Keratinocyte (primary cell): ENCODE results near the gene C1QC. TPM values are rescaled to one million over a fixed set of nuclear protein-coding genes. Genes with fewer than 3 reads are reported as not detected.

Experiments
- DNase-seq: peaks from one replicate; pipeline ENCODE4 v3.0.0-alpha.2; 2011; ENCODE audit warnings: low read depth, missing footprints, low spot score
- FAIRE-seq: peaks from 2 replicates; lab custom pipeline; 2011; peaks lifted over from hg19 to GRCh38; lab: Jason Lieb, UNC
- H2AFZ ChIP-seq: 2 replicates; pipeline ENCODE4 v1.6.0; 2012; ENCODE audit warnings: low read length, control low read depth, inconsistent platforms; ENCODE audit not compliant: control insufficient read depth
- H3K27ac ChIP-seq: 2 replicates; pipeline ENCODE4 v1.5.1; 2011; ENCODE audit warnings: low read length; ENCODE audit not compliant: control insufficient read depth, insufficient read depth
- H3K27me3 ChIP-seq: 3 replicates; pipeline ENCODE4 v1.6.0; 2011; ENCODE audit warnings: low read length; ENCODE audit not compliant: control insufficient read depth, insufficient read depth; ENCODE audit errors: extremely low read depth
- H3K36me3 ChIP-seq, 2 experiments: 2 replicates in 1 of 2; 3 replicates in 1 of 2; pipeline ENCODE4 v1.5.1; 2011; ENCODE audit warnings: low read length in 2 of 2, mild to moderate bottlenecking in 1 of 2; ENCODE audit not compliant: control insufficient read depth in 2 of 2, insufficient read depth in 2 of 2; ENCODE audit errors: extremely low read depth in 1 of 2
- H3K4me1 ChIP-seq: 3 replicates; pipeline ENCODE4 v1.5.1; 2011; ENCODE audit warnings: low read length; ENCODE audit not compliant: control insufficient read depth, insufficient read depth; ENCODE audit errors: extremely low read depth
- H3K4me2 ChIP-seq: 3 replicates; pipeline ENCODE4 v1.6.0; 2011; ENCODE audit warnings: low read depth, low read length; ENCODE audit not compliant: control insufficient read depth, insufficient read depth; ENCODE audit errors: extremely low read depth
- H3K4me3 ChIP-seq, 3 experiments: fragments of 200-600 bp in 1 of 3; sonication (generic) in 1 of 3; 2 replicates in 2 of 3; 3 replicates in 1 of 3; pipeline ENCODE4 v1.5.1; 2011 to 2016; ENCODE audit warnings: low read length in 3 of 3, mild to moderate bottlenecking in 3 of 3, control low read depth in 2 of 3, inconsistent platforms in 1 of 3, low read depth in 1 of 3, mixed read lengths in 1 of 3, mixed run types in 1 of 3, moderate library complexity in 1 of 3; ENCODE audit not compliant: control insufficient read depth in 2 of 3, insufficient read depth in 2 of 3; ENCODE audit errors: extremely low read depth in 1 of 3
- H3K79me2 ChIP-seq: 2 replicates; pipeline ENCODE4 v1.6.0; 2012; ENCODE audit warnings: low read length; ENCODE audit not compliant: control insufficient read depth, insufficient read depth
- H3K9ac ChIP-seq: 3 replicates; pipeline ENCODE4 v1.6.0; 2011; ENCODE audit warnings: low read length; ENCODE audit not compliant: control insufficient read depth, insufficient read depth; ENCODE audit errors: extremely low read depth
- H3K9me1 ChIP-seq: 3 replicates; pipeline ENCODE4 v1.6.0; 2011; ENCODE audit warnings: low read length; ENCODE audit not compliant: control insufficient read depth, insufficient read depth; ENCODE audit errors: extremely low read depth
- H3K9me3 ChIP-seq: 2 replicates; pipeline ENCODE4 v1.5.1; 2012; ENCODE audit warnings: low read depth, low read length; ENCODE audit not compliant: control insufficient read depth
- H4K20me1 ChIP-seq: 3 replicates; pipeline ENCODE4 v1.6.0; 2011; ENCODE audit warnings: low read length; ENCODE audit not compliant: control insufficient read depth, insufficient read depth; ENCODE audit errors: extremely low read depth
- CTCF ChIP-seq, 3 experiments: IDR thresholded peaks in 1 of 3; conservative IDR thresholded peaks in 1 of 3; optimal IDR thresholded peaks in 1 of 3; 2 replicates in 2 of 3; 3 replicates in 1 of 3; pipeline versions ENCODE3 to v1.5.1; 2011; ENCODE audit warnings: low read length in 3 of 3, mild to moderate bottlenecking in 3 of 3, moderate library complexity in 2 of 3, control low read depth in 1 of 3, inconsistent platforms in 1 of 3; ENCODE audit not compliant: insufficient read depth in 2 of 3; ENCODE audit errors: extremely low read depth in 1 of 3
- EZH2 ChIP-seq: IDR thresholded peaks from one replicate; pipeline ENCODE4 v1.6.1; 2012; ENCODE audit warnings: inconsistent platforms, mild to moderate bottlenecking, low read length, moderate library complexity
- dilution Hi-C: fragments of 300-500 bp; cut with MboI; formaldehyde crosslinking; loops from one replicate; pipeline ENCODE4 v1.7.0; 2020; ENCODE audit warnings: low sequenced_read_pairs; ENCODE audit not compliant: extremely low pct_ligation_motif_present
- polyA plus RNA-seq, 5 experiments: library from polyadenylated mRNA; depleted of rRNA in 3 of 5; stranded (reverse) in 3 of 5; stranded (forward) in 1 of 5; unstranded in 1 of 5; fragments of >200 nt; gene quantifications; 1 replicate in 1 of 5; 2 replicates in 3 of 5; 3 replicates in 1 of 5; pipeline versions ENCODE4 v1.2.1 to v1.2.3, GENCODE V29; 2011 to 2012; ENCODE audit warnings: missing spikeins in 2 of 5, low read depth in 1 of 5, low replicate concordance in 1 of 5

The C1QC gene
- polyA plus RNA-seq, 1 donor (not counting 4 experiments of a cell fraction or from before 2014, with no cell fraction given): not detected

GRCh38 chr1:22683547-22683946 is 40.1 kb downstream of the C1QC start:
- FAIRE-seq (no peak), DNase-seq (no peak)
- Histone ChIP-seq H3K4me3 (no peak overlapping the region), H3K27ac (no peak overlapping the region), H3K4me1 (no peaks in the 10 kb centered on the region), H3K9ac (no peak overlapping the region), H3K4me2 (no peak overlapping the region), H3K36me3 (no peaks in the 10 kb centered on the region), H3K9me1 (no peaks in the 10 kb centered on the region), H3K27me3 (peaks cover 5% of the 10 kb centered on the region), H3K79me2 (no peaks in the 10 kb centered on the region), H3K9me3 (no peaks in the 10 kb centered on the region), H2AFZ (no peak overlapping the region), H4K20me1 (no peaks in the 10 kb centered on the region)
- TF ChIP-seq EZH2 (no peak), CTCF (optimal IDR thresholded peaks at IDR 0.05 in 1 of 3, IDR thresholded peaks at IDR 0.05 in 1 of 3, conservative IDR thresholded peaks at IDR 0.05 in 1 of 3; ENCODE audit: extremely low read depth in 1 of 3, insufficient read depth in 2 of 3, low read length in 3 of 3) (no peak)
- dilution Hi-C loops: no loop called here

- peaks cover 5% of the 10 kb centered on the region for H3K27me3 ChIP-seq
Measured at GRCh38 chr1:22685591-22686059, 42.2 kb downstream of the C1QC start.

More at GRCh38 chr1:22685591-22686059, 42.2 kb downstream of the C1QC start:
- DNase-seq (no peak), FAIRE-seq (no peak)
- no peak overlapping the region for H3K9ac ChIP-seq
- no peaks in the 10 kb centered on the region for H3K9me1 ChIP-seq
- H3K4me3 ChIP-seq: no peak overlapping the region
- no peaks in the 10 kb centered on the region for H3K9me3 ChIP-seq
- H3K79me2 ChIP-seq: no peaks in the 10 kb centered on the region
- H3K4me1 ChIP-seq: no peaks in the 10 kb centered on the region
- no peaks in the 10 kb centered on the region for H3K36me3 ChIP-seq
- no peak overlapping the region for H3K27ac ChIP-seq
- no peak overlapping the region for H3K4me2 ChIP-seq
- dilution Hi-C loops: no loop called here
- no peaks in the 10 kb centered on the region for H4K20me1 ChIP-seq
- H2AFZ ChIP-seq: no peak overlapping the region
- TF ChIP-seq EZH2: no peak
- TF ChIP-seq CTCF (optimal IDR thresholded peaks at IDR 0.05 in 1 of 3, IDR thresholded peaks at IDR 0.05 in 1 of 3, conservative IDR thresholded peaks at IDR 0.05 in 1 of 3; ENCODE audit: extremely low read depth in 1 of 3, insufficient read depth in 2 of 3, low read length in 3 of 3): no peak
